A549 treated with Hydrocortisone at 1 μM for 4 hours (cell line): ENCODE data around the gene NDUFA1. TPM values are rescaled to one million over a fixed set of nuclear protein-coding genes. Genes with fewer than 3 reads are reported as not detected.

Source experiments
- total RNA-seq: library from RNA; stranded (reverse); fragments of 200-300 nt; extraction: Qiagen RNA extraction; gene quantifications from 5 replicates; pipeline ENCODE4 v1.2.3, GENCODE V29; 2022

Gene NDUFA1
- 236 to 273 TPM (median 252 TPM) in 5 replicates for total RNA-seq

GRCh38 chrX:119871599-119872395, at the start of gene NDUFA1, which contains the start of gene RNF113A:
TSS of gene NDUFA1 (plus strand) at chrX:119871832. CDS start at chrX:119871912, 80 bp downstream.
TSS of gene RNF113A (minus strand) at chrX:119871733. CDS start at chrX:119871613, 120 bp downstream.

GRCh38 chrX:119852382-119853353, 19.0 kb upstream of the NDUFA1 start, which contains the start of gene UPF3B:
TSS of gene UPF3B (minus strand) at chrX:119852963. CDS start at chrX:119852928, 35 bp downstream.

GRCh38 chrX:119895843-119896326, 24.3 kb downstream of the NDUFA1 start, which contains the start of gene AKAP14:
TSS of gene AKAP14 (plus strand) at chrX:119895893. CDS start at chrX:119903224, 7,331 bp downstream.

Other genes starting within 250 kb of the NDUFA1 start
- gene SEPTIN6, start 178.7 kb upstream of the NDUFA1 start, total RNA-seq, result 10.0 to 12.5 TPM (median 10.3 TPM) in 5 replicates
- gene SOWAHD, start 113.2 kb upstream of the NDUFA1 start, total RNA-seq, result 0.10 to 0.14 TPM in 2 of 5 replicates, not detected in the others
- 3,501 to 4,126 TPM (median 3,665 TPM) in 5 replicates for gene RPL39, start 80.2 kb upstream of the NDUFA1 start, total RNA-seq
- 16.5 to 22.0 TPM (median 17.0 TPM) in 5 replicates for gene UPF3B, start 18.9 kb upstream of the NDUFA1 start, total RNA-seq
- gene RNF113A, start 99 bp upstream of the NDUFA1 start, total RNA-seq, result 27.5 to 32.9 TPM (median 30.7 TPM) in 5 replicates
- not detected in 5 replicates for gene AKAP14, start 24.1 kb downstream of the NDUFA1 start, total RNA-seq
- gene NKAP, start 71.9 kb downstream of the NDUFA1 start, total RNA-seq, result 6.4 to 7.6 TPM (median 7.4 TPM) in 5 replicates
- gene RHOXF2B, start 205.9 kb downstream of the NDUFA1 start, total RNA-seq, result not detected in 5 replicates
- not detected in 5 replicates for gene RHOXF1, start 244.1 kb downstream of the NDUFA1 start, total RNA-seq